ENCODE results near the gene EPS8.

EPS8 gene

GRCh38 chr12:15789220-15790171 is at the start of gene EPS8:
Gene EPS8, minus strand, starts transcription at chr12:15789388. Its CDS starts 106,437 bp downstream, at chr12:15682951.
- peak; percentile 66 to 78 (median 73) for DNase-seq (ENCODE audit: low read depth in 3 of 3, low spot score in 1 of 3)

- no peak for DNase-seq (ENCODE audit: low read depth in 3 of 3, low spot score in 1 of 3)
Observed at GRCh38 chr12:15837141-15837790, 48.1 kb upstream of the EPS8 start.

- DNase-seq (ENCODE audit: low read depth in 3 of 3, low spot score in 1 of 3), result no peak
Observed at GRCh38 chr12:15834575-15834974, 45.4 kb upstream of the EPS8 start.

- DNase-seq (ENCODE audit: low read depth in 3 of 3, low spot score in 1 of 3), result no peak
Observed at GRCh38 chr12:15831315-15831978, 42.3 kb upstream of the EPS8 start.

GRCh38 chr12:15830538-15830937 is 41.4 kb upstream of the EPS8 start:
- DNase-seq (ENCODE audit: low read depth in 3 of 3, low spot score in 1 of 3), result no peak

- no peak for DNase-seq (ENCODE audit: low read depth in 3 of 3, low spot score in 1 of 3)
Observed at GRCh38 chr12:15829949-15830348, 40.8 kb upstream of the EPS8 start.

- no peak for DNase-seq (ENCODE audit: low read depth in 3 of 3, low spot score in 1 of 3)
Observed at GRCh38 chr12:15829255-15829654, 40.1 kb upstream of the EPS8 start.

GRCh38 chr12:15827136-15827535 is 37.9 kb upstream of the EPS8 start:
- no peak for DNase-seq (ENCODE audit: low read depth in 3 of 3, low spot score in 1 of 3)

- no peak for DNase-seq (ENCODE audit: low read depth in 3 of 3, low spot score in 1 of 3)
Observed at GRCh38 chr12:15824516-15824915, 35.3 kb upstream of the EPS8 start.

GRCh38 chr12:15823360-15824128 is 34.4 kb upstream of the EPS8 start:
- no peak for DNase-seq (ENCODE audit: low read depth in 3 of 3, low spot score in 1 of 3)

GRCh38 chr12:15819644-15820437 is 30.7 kb upstream of the EPS8 start:
- DNase-seq (ENCODE audit: low read depth in 3 of 3, low spot score in 1 of 3), result no peak

- DNase-seq (ENCODE audit: low read depth in 3 of 3, low spot score in 1 of 3), result no peak
Observed at GRCh38 chr12:15818418-15818817, 29.2 kb upstream of the EPS8 start.

- no peak for DNase-seq (ENCODE audit: low read depth in 3 of 3, low spot score in 1 of 3)
Observed at GRCh38 chr12:15815730-15816129, 26.5 kb upstream of the EPS8 start.

- DNase-seq (ENCODE audit: low read depth in 3 of 3, low spot score in 1 of 3), result no peak
Observed at GRCh38 chr12:15811214-15812127, 22.3 kb upstream of the EPS8 start.

- no peak for DNase-seq (ENCODE audit: low read depth in 3 of 3, low spot score in 1 of 3)
Observed at GRCh38 chr12:15808652-15809051, 19.5 kb upstream of the EPS8 start.

- DNase-seq (ENCODE audit: low read depth in 3 of 3, low spot score in 1 of 3), result no peak
Observed at GRCh38 chr12:15808250-15808649, 19.1 kb upstream of the EPS8 start.

- DNase-seq (ENCODE audit: low read depth in 3 of 3, low spot score in 1 of 3), result no peak
Observed at GRCh38 chr12:15806826-15807225, 17.6 kb upstream of the EPS8 start.

- no peak for DNase-seq (ENCODE audit: low read depth in 3 of 3, low spot score in 1 of 3)
Observed at GRCh38 chr12:15801770-15802744, 12.9 kb upstream of the EPS8 start.
